ENCODE results near the gene SCGB3A2.

DNA sequence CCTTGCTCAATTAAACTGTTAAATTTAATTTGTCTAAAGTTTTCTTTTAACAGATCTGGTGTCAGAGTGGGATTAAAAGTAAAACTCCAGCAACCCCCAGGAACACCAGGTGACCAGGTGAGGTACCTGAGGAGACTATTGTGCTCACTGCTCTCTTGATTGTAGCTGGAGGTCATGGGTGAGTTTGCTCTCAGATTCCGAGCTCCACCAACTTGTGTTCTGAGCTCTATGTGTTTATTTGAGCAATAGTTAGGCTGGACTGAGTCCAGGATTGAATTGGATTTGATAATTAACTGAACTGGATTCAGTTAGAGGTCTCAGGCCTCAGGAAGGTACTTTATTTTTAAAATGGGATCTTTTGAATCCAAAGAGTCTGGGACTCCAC is 17.9 kb upstream of the SCGB3A2 start:
- TF ChIP-seq, protein P1, sequence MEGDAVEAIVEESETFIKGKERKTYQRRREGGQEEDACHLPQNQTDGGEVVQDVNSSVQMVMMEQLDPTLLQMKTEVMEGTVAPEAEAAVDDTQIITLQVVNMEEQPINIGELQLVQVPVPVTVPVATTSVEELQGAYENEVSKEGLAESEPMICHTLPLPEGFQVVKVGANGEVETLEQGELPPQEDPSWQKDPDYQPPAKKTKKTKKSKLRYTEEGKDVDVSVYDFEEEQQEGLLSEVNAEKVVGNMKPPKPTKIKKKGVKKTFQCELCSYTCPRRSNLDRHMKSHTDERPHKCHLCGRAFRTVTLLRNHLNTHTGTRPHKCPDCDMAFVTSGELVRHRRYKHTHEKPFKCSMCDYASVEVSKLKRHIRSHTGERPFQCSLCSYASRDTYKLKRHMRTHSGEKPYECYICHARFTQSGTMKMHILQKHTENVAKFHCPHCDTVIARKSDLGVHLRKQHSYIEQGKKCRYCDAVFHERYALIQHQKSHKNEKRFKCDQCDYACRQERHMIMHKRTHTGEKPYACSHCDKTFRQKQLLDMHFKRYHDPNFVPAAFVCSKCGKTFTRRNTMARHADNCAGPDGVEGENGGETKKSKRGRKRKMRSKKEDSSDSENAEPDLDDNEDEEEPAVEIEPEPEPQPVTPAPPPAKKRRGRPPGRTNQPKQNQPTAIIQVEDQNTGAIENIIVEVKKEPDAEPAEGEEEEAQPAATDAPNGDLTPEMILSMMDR (IDR thresholded peaks at IDR 0.05 in 8 of 11, conservative IDR thresholded peaks at IDR 0.05 in 3 of 11): no peak
- no peak for TF ChIP-seq POLR2A (IDR thresholded peaks at IDR 0.05)
